Lower leg skin (tissue), 3 donors: ENCODE data around the gene WDR4.

Experiments
- POLR2A ChIP-seq, 2 donors: fragments of 450-650 bp; IDR thresholded peaks; one replicate each; pipeline ENCODE4 v1.6.1; 2016 to 2017; ENCODE audit warnings: antibody characterized with exemption in 2 of 2, mild to moderate bottlenecking in 1 of 2, moderate library complexity in 1 of 2
- TF ChIP-seq, protein P1 (sequence below), 3 donors: fragments of 450-650 bp; IDR thresholded peaks; one replicate each; pipeline ENCODE4 v1.5.1; 2016; ENCODE audit warnings: antibody characterized with exemption in 3 of 3, mild to moderate bottlenecking in 3 of 3, moderate library complexity in 2 of 3

DNA sequence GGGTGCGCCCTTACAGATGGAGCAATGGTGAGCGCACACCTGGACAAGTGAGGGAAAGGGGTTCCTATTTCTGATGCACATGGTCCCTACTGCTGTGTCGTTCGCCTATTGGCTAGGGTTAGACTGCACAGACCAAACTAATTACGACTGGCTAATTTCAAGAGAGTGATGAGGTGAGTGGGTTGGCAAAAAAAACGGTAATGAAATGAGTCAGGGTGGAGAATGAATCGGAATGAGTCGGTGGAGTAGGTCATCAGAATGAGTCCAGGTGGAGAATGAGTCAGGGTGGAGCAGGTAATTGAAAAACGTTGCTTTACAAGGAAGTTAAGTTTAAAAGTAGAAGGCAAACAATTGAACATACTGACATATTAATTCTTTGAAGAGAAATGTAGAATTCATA, 79.8 kb downstream of the WDR4 start:
- TF ChIP-seq, protein P1, sequence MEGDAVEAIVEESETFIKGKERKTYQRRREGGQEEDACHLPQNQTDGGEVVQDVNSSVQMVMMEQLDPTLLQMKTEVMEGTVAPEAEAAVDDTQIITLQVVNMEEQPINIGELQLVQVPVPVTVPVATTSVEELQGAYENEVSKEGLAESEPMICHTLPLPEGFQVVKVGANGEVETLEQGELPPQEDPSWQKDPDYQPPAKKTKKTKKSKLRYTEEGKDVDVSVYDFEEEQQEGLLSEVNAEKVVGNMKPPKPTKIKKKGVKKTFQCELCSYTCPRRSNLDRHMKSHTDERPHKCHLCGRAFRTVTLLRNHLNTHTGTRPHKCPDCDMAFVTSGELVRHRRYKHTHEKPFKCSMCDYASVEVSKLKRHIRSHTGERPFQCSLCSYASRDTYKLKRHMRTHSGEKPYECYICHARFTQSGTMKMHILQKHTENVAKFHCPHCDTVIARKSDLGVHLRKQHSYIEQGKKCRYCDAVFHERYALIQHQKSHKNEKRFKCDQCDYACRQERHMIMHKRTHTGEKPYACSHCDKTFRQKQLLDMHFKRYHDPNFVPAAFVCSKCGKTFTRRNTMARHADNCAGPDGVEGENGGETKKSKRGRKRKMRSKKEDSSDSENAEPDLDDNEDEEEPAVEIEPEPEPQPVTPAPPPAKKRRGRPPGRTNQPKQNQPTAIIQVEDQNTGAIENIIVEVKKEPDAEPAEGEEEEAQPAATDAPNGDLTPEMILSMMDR (IDR thresholded peaks at IDR 0.05): no peak
- no peak for TF ChIP-seq POLR2A (IDR thresholded peaks at IDR 0.05)
